GM21423 (cell line): Measurements from ENCODE around the gene ACSM5.

ENCODE experiments used
- ATAC-seq: cut with Tn5 transposase; IDR thresholded peaks from one replicate; pipeline ENCODE4 v1.9.1; 2021; ENCODE audit warnings: mild to moderate bottlenecking, moderate library complexity; ENCODE audit not compliant: unreplicated experiment

The ACSM5 gene

GRCh38 chr16:20409398-20410120 lies at the start of gene ACSM5:
TSS of gene ACSM5 (plus strand) at chr16:20409534. CDS start at chr16:20411485, 1,951 bp downstream.
- ATAC-seq: no peak

- no peak for ATAC-seq
Observed at GRCh38 chr16:20359997-20360396, 49.3 kb upstream of the ACSM5 start.

- no peak for ATAC-seq
Observed at GRCh38 chr16:20363191-20363590, 46.1 kb upstream of the ACSM5 start.

GRCh38 chr16:20364051-20364450 lies 45.3 kb upstream of the ACSM5 start:
- ATAC-seq: no peak

DNA sequence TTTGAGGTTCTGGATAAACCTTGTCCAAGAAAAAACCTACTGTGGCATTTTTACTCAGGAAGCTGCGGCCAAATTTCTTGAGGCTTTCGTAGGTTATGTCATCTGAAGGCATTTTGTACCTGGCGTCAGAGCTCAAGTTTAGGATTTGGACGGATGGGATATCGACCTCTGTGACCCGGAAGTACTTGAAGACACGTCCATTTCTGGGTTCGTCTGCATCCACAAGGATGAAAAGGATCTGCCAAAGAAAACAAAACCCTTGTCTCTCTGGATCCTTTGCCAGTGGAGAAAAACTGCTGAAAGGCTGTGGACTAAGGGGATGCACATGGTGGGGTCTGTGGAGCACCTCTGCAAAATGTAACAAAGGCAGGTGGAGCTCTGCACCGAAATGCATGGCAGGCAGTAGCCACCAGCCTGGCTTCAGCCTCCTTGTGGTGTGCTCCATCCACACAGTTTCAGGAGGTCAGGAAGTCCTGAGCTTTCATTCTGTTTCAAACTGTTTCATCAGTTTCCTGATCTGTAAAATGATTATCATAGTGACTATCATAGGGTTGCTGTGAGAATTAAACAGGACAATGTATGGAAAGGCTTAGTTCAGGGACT lies 39.8 kb upstream of the ACSM5 start:
- ATAC-seq: no peak

GRCh38 chr16:20372701-20373100 lies 36.6 kb upstream of the ACSM5 start:
- ATAC-seq: no peak

GRCh38 chr16:20377181-20377580 lies 32.2 kb upstream of the ACSM5 start:
- no peak for ATAC-seq

DNA sequence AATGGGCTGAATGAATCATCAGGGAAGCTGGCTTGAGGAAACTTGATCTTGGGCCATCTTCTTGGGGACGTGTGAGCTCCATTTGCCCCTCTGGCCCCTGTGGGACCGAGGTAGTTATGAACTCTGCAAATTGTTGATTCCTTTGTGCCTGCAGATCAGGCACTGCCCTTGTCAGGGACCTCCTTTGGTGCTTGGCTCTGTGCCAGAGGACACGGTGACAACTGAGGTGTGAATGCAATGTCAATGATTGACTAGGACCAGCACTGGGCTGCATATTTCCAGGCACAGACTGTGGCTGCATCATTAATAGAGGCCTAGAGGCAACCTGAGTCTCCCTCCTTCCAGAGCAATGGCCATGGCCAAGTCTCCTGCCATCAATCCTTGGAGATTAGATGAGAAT lies 28.6 kb upstream of the ACSM5 start:
- no peak for ATAC-seq

- ATAC-seq: no peak
Observed at GRCh38 chr16:20382202-20382948, 27.0 kb upstream of the ACSM5 start.

DNA sequence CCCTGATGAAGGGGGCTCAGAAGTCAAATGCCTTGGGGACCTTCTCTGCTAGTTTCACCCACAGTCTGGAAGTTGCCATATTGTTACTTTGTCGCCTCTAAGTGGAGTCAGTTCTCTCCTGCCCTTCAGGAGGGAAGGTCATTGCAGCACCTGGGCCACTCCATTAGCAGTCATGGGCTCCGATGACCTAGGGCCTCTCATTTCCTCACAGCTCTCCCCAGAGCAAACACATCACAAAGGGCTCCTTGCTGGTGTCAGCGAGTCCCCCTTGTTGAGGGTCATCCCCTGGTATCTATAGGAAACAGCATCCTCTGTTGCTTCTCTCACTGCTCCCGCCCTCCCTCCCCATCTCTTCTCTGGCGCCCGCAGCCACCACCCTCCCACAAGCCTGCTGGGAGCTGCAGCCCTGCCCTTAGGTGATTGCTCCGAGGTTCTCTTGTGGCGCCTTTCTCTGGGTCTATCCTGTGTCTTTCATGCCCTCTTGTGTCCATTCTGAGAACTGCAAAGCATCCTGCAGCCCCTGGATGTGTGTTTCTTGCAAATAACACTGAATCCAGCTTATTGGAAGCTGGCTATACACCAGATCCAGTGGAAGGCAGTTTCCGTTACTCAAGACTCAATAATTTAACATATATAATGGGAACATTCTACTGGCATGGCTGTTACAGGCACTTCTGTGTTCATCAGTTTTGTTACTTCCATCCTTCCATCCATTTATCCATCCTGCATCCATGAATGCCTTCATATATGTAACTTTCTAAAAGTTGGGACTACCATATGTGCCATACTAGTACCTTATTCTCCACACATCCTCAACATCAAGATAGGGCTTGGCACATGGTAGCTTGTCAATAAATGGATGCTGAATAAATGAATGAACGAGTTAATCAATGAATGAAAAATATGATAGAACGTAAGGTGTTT lies 26.0 kb upstream of the ACSM5 start:
- ATAC-seq: peak; percentile 58

DNA sequence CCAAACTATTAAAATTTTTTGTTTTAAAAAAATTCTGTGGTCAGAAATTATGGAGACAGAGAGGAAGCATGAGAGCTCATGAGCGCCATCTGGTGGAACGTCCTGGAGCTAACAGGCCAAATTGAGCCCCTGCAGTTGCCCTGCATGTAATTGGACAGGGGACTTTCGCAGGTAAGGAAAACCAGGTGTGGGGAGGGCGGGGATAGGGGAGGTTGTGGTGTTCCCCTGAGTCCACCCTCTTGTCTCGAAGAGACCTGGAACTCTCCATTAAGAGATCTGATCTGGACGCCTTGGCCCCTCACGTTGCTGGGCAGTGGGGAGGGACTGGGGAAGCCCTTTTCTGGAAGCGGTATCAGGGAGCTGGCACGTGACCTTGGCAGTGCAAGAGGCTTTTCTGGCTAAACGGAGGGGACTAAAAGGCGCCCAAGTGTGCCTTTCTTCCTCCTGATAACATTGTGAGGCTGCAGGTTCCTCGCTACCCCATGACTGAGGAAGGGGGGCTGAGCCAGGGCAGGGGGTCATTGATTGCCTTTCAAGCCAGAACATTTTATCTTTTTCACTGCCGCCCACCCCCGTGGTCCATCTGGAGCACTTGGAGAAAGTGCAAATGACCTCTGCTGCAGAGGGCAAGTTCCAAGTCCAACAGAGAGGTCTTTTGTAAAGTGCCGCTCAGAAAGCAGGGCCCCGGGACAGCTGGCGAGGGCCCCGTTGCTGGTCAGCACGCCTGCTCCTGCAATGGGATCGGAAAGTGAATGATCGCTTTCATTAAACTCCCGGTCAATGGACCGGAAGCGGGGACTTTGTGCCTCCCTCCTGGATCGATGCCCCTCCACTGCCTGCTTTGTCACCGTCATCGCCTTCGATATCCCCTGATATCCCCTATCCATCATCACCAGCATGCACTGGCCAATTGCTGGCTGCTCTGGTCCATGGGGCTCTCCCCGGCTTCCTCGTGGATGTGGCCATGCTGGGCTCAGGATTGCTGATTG lies 23.2 kb upstream of the ACSM5 start:
- no peak for ATAC-seq

- no peak for ATAC-seq
Observed at GRCh38 chr16:20387978-20388377, 21.4 kb upstream of the ACSM5 start.

GRCh38 chr16:20388854-20389253 lies 20.5 kb upstream of the ACSM5 start:
- no peak for ATAC-seq

DNA sequence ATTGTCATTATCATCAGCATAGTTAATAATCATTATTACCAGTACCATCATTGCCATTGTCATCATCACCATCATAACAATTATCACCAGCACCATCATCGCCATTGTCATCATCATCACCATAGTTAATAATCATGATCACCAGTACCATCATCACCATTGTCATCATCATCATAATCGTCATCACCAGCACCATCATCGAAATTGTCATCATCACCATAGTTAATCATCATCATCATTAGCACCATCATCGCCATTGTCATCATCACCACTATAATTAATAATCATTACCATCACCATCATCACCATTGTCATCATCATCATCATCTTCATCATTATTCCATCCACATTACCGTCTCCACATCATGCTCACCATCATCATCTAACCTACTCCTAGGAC lies 18.3 kb upstream of the ACSM5 start:
- no peak for ATAC-seq

DNA sequence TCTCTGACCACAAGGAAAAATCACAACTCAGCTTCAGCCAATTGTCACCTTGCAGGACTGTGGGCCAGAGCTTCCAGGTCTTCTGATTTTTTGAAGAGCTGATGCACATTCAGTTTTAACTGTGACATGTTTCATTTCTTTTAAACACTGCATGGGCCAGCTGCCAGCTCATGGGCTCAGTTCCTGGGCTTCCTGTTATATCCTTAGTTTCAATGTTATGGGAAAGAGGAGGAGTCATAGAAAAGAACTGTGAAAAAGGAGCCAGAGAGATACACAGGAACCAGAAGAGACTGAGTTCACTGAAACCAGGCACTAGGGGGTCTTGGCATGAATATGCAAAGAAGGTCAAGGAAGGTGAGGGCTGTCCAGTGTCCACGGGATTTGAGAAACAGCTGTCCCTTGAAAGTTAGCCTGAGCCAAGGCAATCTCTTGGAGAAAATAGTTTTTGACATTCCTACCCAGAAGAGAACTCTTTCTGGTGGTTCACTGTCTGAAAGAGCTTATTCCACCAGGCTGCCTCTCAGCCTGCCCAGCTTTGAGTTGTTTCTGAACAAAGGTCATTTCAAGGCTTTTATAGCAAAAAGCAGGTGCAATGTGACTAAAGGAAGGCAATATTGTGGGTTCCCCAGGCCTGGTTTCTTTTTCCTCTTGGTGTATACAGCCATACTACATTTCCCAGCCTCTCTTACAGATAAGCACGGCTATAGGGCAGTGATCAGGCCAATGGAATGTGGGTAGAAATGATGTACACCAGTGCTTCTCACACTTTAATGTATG lies 15.3 kb upstream of the ACSM5 start:
- no peak for ATAC-seq

DNA sequence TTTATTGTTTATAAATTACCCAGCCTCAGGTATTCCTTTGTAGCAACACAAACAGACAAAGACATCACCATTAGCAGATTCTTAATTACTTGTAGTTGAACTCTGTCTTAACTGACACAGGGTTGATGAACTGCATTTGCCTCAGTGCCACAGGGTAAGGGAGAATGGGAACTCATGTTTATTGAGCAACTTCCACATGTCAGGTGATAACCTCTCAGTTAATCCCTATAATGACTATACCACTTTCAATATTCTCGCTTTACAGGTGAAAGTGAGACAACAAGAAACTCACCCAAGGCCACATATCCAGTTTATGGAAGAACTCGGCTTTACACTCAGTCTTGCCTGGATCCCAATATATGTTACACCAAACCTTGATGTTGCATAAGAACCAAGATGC lies 13.4 kb upstream of the ACSM5 start:
- ATAC-seq: no peak

- no peak for ATAC-seq
Observed at GRCh38 chr16:20396846-20397467, 12.4 kb upstream of the ACSM5 start.

GRCh38 chr16:20397468-20398074 lies 11.8 kb upstream of the ACSM5 start:
- ATAC-seq: no peak
